GM12878 (cell line): ENCODE measurements around the gene RGSL1. TPM values are rescaled to one million over a fixed set of nuclear protein-coding genes. Genes with fewer than 3 reads are reported as not detected.

Experiments used
- CBX3 ChIP-seq: fragments of 200-600 bp; sonication (generic); IDR thresholded peaks from 2 replicates; pipeline ENCODE4 v1.6.1; 2016; ENCODE audit warnings: low read depth, borderline replicate concordance
- CREM ChIP-seq: IDR thresholded peaks from 2 replicates; pipeline ENCODE4 v1.6.1; 2014; ENCODE audit warnings: antibody characterized with exemption, low read depth
- E2F8 ChIP-seq: fragments of 450-650 bp; IDR thresholded peaks from 2 replicates; pipeline ENCODE4 v1.6.1; 2018; ENCODE audit warnings: mild to moderate bottlenecking, low read depth, moderate library complexity; ENCODE audit not compliant: partially characterized antibody
- KAT2A ChIP-seq: conservative IDR thresholded peaks from 2 replicates; pipeline ENCODE4 v1.6.1; 2011; ENCODE audit warnings: low read depth, low read length; ENCODE audit not compliant: control insufficient read depth
- RBBP5 ChIP-seq: fragments of 200-600 bp; sonication (generic); conservative IDR thresholded peaks from 2 replicates; pipeline ENCODE4 v1.6.1; 2016
- RELA ChIP-seq: fragments of 450-650 bp; IDR thresholded peaks from 2 replicates; pipeline ENCODE4 v1.8.0; 2014; ENCODE audit warnings: borderline replicate concordance; ENCODE audit not compliant: partially characterized antibody
- RELB ChIP-seq: fragments of 450-650 bp; IDR thresholded peaks from 2 replicates; pipeline ENCODE4 v1.6.1; 2017; ENCODE audit warnings: low read depth, mild to moderate bottlenecking, moderate library complexity
- ZNF217 ChIP-seq: fragments of 450-650 bp; IDR thresholded peaks from 2 replicates; pipeline ENCODE4 v1.6.1; 2017; ENCODE audit warnings: antibody characterized with exemption, mild to moderate bottlenecking
- polyA plus RNA-seq, 11 experiments: library from polyadenylated mRNA; depleted of rRNA in 4 of 11; unstranded in 6 of 11; stranded (reverse) in 5 of 11; fragments of >200 nt; fragmentation: Nextera tagmentation in 4 of 11; fragmentation: Illumina TruSeq in 1 of 11; extraction: Ambion mirVana in 4 of 11; extraction: Trizol in 1 of 11; gene quantifications; 1 replicate in 1 of 11; 2 replicates in 10 of 11; pipeline versions ENCODE4 v1.2.1 to v1.2.3, GENCODE V29; 2011 to 2016; ENCODE audit warnings: inconsistent platforms in 2 of 11, missing spikeins in 2 of 11, low read depth in 1 of 11
- total RNA-seq, 4 experiments: library from RNA; depleted of rRNA in 3 of 4; stranded (reverse); fragments of >200 nt in 3 of 4; fragmentation: Illumina TruSeq in 1 of 4; extraction: Trizol in 1 of 4; gene quantifications; 2 replicates each; pipeline versions ENCODE4 v1.2.1 to v1.2.3, GENCODE V29; 2013 to 2021
- TF ChIP-seq, protein P1 (sequence below): fragments of 450-650 bp; formaldehyde crosslinking; IDR thresholded peaks from 2 replicates; pipeline ENCODE4 v1.5.0; 2022; ENCODE audit warnings: mild to moderate bottlenecking, missing genetic modification characterization
- TF ChIP-seq, protein P2 (sequence below): fragments of 450-650 bp; IDR thresholded peaks from 2 replicates; pipeline ENCODE4 v1.6.1; 2017; ENCODE audit warnings: antibody characterized with exemption, mild to moderate bottlenecking, moderate library complexity

The RGSL1 gene
- total and polyA plus RNA-seq, 10 of the 15 experiments (the other 5 are each of a cell fraction or from before 2014, with no cell fraction given), result 0.05 to 0.28 (median 0.27) TPM; not detected in 5

DNA sequence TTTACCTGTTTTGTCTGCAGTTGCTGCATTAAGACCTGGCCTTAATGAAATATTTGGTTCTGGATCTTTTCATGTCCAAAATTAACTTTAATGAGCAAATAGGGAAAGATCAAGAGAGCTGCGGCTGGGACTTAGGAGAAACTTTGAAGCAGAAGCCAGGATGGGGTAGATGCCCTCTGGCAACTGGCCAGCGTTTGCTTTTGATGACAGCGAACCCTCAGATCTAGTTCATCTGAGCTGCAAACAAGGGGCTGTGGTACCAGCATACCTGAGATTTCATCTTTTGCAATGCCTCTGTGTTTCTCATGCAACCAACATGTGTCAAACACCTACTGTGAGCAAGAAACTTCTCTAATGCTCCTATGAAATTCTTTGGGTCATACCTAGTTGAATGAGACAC, 36.5 kb upstream of the RGSL1 start (continued):
- TF ChIP-seq E2F8 (no peak), RBBP5 (no peak), CREM (no peak), ZNF217 (no peak), CBX3 (no peak), RELA (no peak), KAT2A (no peak), RELB (no peak)
- TF ChIP-seq, protein P1, sequence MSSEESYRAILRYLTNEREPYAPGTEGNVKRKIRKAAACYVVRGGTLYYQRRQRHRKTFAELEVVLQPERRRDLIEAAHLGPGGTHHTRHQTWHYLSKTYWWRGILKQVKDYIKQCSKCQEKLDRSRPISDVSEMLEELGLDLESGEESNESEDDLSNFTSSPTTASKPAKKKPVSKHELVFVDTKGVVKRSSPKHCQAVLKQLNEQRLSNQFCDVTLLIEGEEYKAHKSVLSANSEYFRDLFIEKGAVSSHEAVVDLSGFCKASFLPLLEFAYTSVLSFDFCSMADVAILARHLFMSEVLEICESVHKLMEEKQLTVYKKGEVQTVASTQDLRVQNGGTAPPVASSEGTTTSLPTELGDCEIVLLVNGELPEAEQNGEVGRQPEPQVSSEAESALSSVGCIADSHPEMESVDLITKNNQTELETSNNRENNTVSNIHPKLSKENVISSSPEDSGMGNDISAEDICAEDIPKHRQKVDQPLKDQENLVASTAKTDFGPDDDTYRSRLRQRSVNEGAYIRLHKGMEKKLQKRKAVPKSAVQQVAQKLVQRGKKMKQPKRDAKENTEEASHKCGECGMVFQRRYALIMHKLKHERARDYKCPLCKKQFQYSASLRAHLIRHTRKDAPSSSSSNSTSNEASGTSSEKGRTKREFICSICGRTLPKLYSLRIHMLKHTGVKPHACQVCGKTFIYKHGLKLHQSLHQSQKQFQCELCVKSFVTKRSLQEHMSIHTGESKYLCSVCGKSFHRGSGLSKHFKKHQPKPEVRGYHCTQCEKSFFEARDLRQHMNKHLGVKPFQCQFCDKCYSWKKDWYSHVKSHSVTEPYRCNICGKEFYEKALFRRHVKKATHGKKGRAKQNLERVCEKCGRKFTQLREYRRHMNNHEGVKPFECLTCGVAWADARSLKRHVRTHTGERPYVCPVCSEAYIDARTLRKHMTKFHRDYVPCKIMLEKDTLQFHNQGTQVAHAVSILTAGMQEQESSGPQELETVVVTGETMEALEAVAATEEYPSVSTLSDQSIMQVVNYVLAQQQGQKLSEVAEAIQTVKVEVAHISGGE (CRISPR knock-in tag), result no peak
- TF ChIP-seq, protein P2, sequence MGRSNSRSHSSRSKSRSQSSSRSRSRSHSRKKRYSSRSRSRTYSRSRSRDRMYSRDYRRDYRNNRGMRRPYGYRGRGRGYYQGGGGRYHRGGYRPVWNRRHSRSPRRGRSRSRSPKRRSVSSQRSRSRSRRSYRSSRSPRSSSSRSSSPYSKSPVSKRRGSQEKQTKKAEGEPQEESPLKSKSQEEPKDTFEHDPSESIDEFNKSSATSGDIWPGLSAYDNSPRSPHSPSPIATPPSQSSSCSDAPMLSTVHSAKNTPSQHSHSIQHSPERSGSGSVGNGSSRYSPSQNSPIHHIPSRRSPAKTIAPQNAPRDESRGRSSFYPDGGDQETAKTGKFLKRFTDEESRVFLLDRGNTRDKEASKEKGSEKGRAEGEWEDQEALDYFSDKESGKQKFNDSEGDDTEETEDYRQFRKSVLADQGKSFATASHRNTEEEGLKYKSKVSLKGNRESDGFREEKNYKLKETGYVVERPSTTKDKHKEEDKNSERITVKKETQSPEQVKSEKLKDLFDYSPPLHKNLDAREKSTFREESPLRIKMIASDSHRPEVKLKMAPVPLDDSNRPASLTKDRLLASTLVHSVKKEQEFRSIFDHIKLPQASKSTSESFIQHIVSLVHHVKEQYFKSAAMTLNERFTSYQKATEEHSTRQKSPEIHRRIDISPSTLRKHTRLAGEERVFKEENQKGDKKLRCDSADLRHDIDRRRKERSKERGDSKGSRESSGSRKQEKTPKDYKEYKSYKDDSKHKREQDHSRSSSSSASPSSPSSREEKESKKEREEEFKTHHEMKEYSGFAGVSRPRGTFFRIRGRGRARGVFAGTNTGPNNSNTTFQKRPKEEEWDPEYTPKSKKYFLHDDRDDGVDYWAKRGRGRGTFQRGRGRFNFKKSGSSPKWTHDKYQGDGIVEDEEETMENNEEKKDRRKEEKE, result no peak
